HCT116 (cell line): ENCODE measurements around the gene EEF1A2. TPM values are rescaled to one million over a fixed set of nuclear protein-coding genes. Genes with fewer than 3 reads are reported as not detected.

Source experiments
- ATAC-seq: fragments of 200-7000 bp; cut with Tn5 transposase; 2 replicates; pipeline ENCODE4 v1.9.1; 2020; ENCODE audit warnings: mild to moderate bottlenecking, moderate library complexity
- BruUV-seq: library from RNA; stranded (reverse); fragments of 400-500 nt; replicated peaks from 2 replicates; lab custom pipeline; 2021; lab: Mats Ljungman, UMichigan
- CTCF ChIA-PET: fragments of 300-600 bp; sonication (Branson Sonifier 250); formaldehyde crosslinking; loops from one replicate; lab custom pipeline; 2021; ENCODE audit warnings: antibody characterized with exemption; lab: Charles Lee
- POLR2A ChIA-PET: fragments of 300-600, 350-600 bp; sonication (Branson Sonifier 250); formaldehyde crosslinking; loops from one replicate; lab custom pipeline; 2021; ENCODE audit warnings: antibody characterized with exemption; lab: Charles Lee
- RAD21 ChIA-PET, 2 experiments: fragments of 300-600 bp; sonication (Branson Sonifier 250); formaldehyde crosslinking; loops; one replicate each; lab custom pipeline; 2023; ENCODE audit warnings: low total read pairs in 2 of 2; ENCODE audit not compliant: uncharacterized antibody in 2 of 2, unreplicated experiment in 2 of 2, low non-redundant PET in 1 of 2; lab: Charles Lee
- DNase-seq: peaks from one replicate; pipeline ENCODE4 v3.0.0-alpha.2; 2010; ENCODE audit warnings: low read depth, low spot score
- H2AFZ ChIP-seq: fragments of 200-600 bp; shearing (Covaris generic), sonication (generic); 2 replicates; pipeline ENCODE4 v1.6.1; 2017; ENCODE audit warnings: low read depth, mixed run types, mixed read lengths, antibody characterized with exemption, low read length; ENCODE audit not compliant: poor library complexity, severe bottlenecking
- H3K27ac ChIP-seq: 2 replicates; pipeline ENCODE4 v1.5.1; 2012; ENCODE audit warnings: low read depth, low read length
- H3K27me3 ChIP-seq: fragments of 200-600 bp; sonication (generic); 2 replicates; pipeline ENCODE4 v1.6.1; 2016; ENCODE audit warnings: mixed run types, low read length, mixed read lengths; ENCODE audit not compliant: insufficient read depth
- H3K36me3 ChIP-seq, 2 experiments: fragments of 200-500 bp in 1 of 2; fragments of 200-600 bp in 1 of 2; sonication (Bioruptor generic) in 1 of 2; sonication (generic) in 1 of 2; 2 replicates each; pipeline versions ENCODE4 v1.5.1 to v1.6.1; 2014 to 2016; ENCODE audit warnings: low read length in 2 of 2, inconsistent platforms in 1 of 2, mixed read lengths in 1 of 2, mixed run types in 1 of 2; ENCODE audit not compliant: insufficient read depth in 2 of 2, control insufficient read depth in 1 of 2
- H3K4me1 ChIP-seq, 2 experiments: fragments of 200-600 bp in 1 of 2; sonication (generic) in 1 of 2; 2 replicates each; pipeline versions ENCODE4 v1.5.1 to v1.6.1; 2012 to 2017; ENCODE audit warnings: low read length in 2 of 2, inconsistent platforms in 1 of 2, mild to moderate bottlenecking in 1 of 2, mixed read lengths in 1 of 2, mixed run types in 1 of 2, moderate library complexity in 1 of 2; ENCODE audit not compliant: insufficient read depth in 2 of 2, control insufficient read depth in 1 of 2
- H3K4me2 ChIP-seq: fragments of 200-600 bp; sonication (generic); 2 replicates; pipeline ENCODE4 v1.6.1; 2017; ENCODE audit warnings: mixed run types, low read length, mixed read lengths
- H3K4me3 ChIP-seq, 2 experiments: fragments of 200-600 bp in 1 of 2; sonication (generic) in 1 of 2; replicated peaks in 1 of 2; 2 replicates each; pipeline ENCODE4 v1.5.1; 2011 to 2016; ENCODE audit warnings: low read length in 2 of 2, control low read depth in 1 of 2, low read depth in 1 of 2, mild to moderate bottlenecking in 1 of 2, mixed read lengths in 1 of 2, mixed run types in 1 of 2
- H3K79me2 ChIP-seq: fragments of 200-600 bp; sonication (generic); 2 replicates; pipeline ENCODE4 v1.6.1; 2017; ENCODE audit warnings: mild to moderate bottlenecking, mixed run types, low read length, moderate library complexity, mixed read lengths; ENCODE audit not compliant: insufficient read depth
- H3K9ac ChIP-seq: fragments of 200-600 bp; sonication (generic); 2 replicates; pipeline ENCODE4 v1.6.1; 2016; ENCODE audit warnings: low read length, mixed read lengths
- H3K9me2 ChIP-seq: fragments of 200-600 bp; sonication (generic), shearing (Covaris generic); 2 replicates; pipeline ENCODE4 v1.6.1; 2017; ENCODE audit warnings: mixed run types, mild to moderate bottlenecking, moderate library complexity; ENCODE audit not compliant: insufficient read depth
- H3K9me3 ChIP-seq, 2 experiments: fragments of 200-500 bp in 1 of 2; fragments of 200-600 bp in 1 of 2; sonication (Bioruptor generic) in 1 of 2; sonication (generic) in 1 of 2; 2 replicates each; pipeline ENCODE4 v1.6.1; 2014 to 2017; ENCODE audit warnings: low read length in 2 of 2, mixed read lengths in 2 of 2, inconsistent platforms in 1 of 2, low read depth in 1 of 2, mild to moderate bottlenecking in 1 of 2, mixed run types in 1 of 2, moderate library complexity in 1 of 2; ENCODE audit not compliant: control insufficient read depth in 1 of 2, insufficient read depth in 1 of 2
- H4K20me1 ChIP-seq: fragments of 200-600 bp; sonication (generic), shearing (Covaris generic); 2 replicates; pipeline ENCODE4 v1.6.1; 2017; ENCODE audit warnings: mixed run types, mild to moderate bottlenecking, moderate library complexity; ENCODE audit not compliant: insufficient read depth
- CEBPB ChIP-seq: IDR thresholded peaks from 2 replicates; pipeline ENCODE4 v1.6.1; 2012; ENCODE audit warnings: low read depth
- EGR1 ChIP-seq: IDR thresholded peaks from 2 replicates; pipeline ENCODE4 v1.6.1; 2012; ENCODE audit warnings: low read depth
- ELF1 ChIP-seq: IDR thresholded peaks from 2 replicates; pipeline ENCODE4 v1.6.1; 2012; ENCODE audit warnings: low read depth, borderline replicate concordance
- EZH2 ChIP-seq: fragments of 200-600 bp; sonication (generic); IDR thresholded peaks from 2 replicates; pipeline ENCODE4 v1.6.1; 2017; ENCODE audit warnings: antibody characterized with exemption, mixed run types
- JUND ChIP-seq: IDR thresholded peaks from 2 replicates; pipeline ENCODE4 v1.6.1; 2012
- POLR2AphosphoS5 ChIP-seq: IDR thresholded peaks from 2 replicates; pipeline ENCODE4 v1.6.1; 2011; ENCODE audit warnings: mild to moderate bottlenecking, low read depth, low read length, moderate library complexity
- RAD21 ChIP-seq: IDR thresholded peaks from 2 replicates; pipeline ENCODE4 v1.6.1; 2012; ENCODE audit warnings: low read depth, mild to moderate bottlenecking
- SIN3A ChIP-seq: IDR thresholded peaks from 2 replicates; pipeline ENCODE4 v1.6.1; 2012; ENCODE audit warnings: low read depth
- SP1 ChIP-seq: IDR thresholded peaks from 2 replicates; pipeline ENCODE4 v1.6.1; 2012; ENCODE audit warnings: low read depth
- TCF7L2 ChIP-seq: IDR thresholded peaks from 2 replicates; pipeline ENCODE4 v1.7.0; 2011; ENCODE audit warnings: borderline replicate concordance, inconsistent platforms; ENCODE audit not compliant: insufficient read depth, insufficient read length; ENCODE audit errors: extremely low read depth
- intact Hi-C: fragments of 100-400 bp; cut with micrococcal nuclease; formaldehyde crosslinking; loops from 2 replicates; pipeline ENCODE4 v1.10.0; 2022
- total RNA-seq: library from RNA; stranded (reverse); gene quantifications from one replicate; pipeline ENCODE4 v1.2.1, GENCODE V29; 2021; ENCODE audit not compliant: unreplicated experiment
- TF ChIP-seq, protein P1 (sequence below): IDR thresholded peaks from 2 replicates; pipeline ENCODE4 v1.6.1; 2012; ENCODE audit warnings: low read depth
- TF ChIP-seq, protein P2 (sequence below): IDR thresholded peaks from 2 replicates; pipeline ENCODE4 v1.6.1; 2012
- TF ChIP-seq, protein P3 (sequence below): IDR thresholded peaks from 2 replicates; pipeline ENCODE4 v1.6.1; 2011; ENCODE audit warnings: mild to moderate bottlenecking, low read length, moderate library complexity; ENCODE audit not compliant: insufficient replicate concordance; ENCODE audit errors: extremely low read depth

EEF1A2 gene
- total RNA-seq, 1 experiment from 2014 or later = 454 TPM

DNA sequence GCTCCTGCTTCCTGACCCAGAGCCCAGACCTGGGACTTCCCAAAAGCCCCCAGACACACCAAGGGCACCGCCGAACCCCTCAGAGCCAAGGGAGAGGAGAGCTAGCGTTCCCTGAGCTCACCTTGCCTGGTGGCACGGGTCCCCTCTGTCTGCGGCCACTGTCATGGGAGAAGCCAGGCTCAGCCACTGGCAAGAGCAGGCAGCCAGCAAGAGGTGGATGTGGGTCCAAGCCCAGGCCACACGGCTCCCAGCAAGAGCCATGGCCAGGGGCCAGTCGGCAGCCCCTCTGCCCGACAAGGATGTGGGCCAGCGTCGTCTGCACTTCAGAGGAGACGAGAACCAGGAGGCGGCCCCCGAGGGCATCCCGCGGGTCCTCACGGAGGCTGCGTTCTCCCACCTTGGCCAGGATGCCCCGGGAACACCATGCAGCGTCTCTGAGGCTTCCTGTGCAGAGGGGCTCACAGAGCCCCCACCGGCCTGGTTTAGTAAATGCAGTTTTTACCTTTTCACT lies 19.5 kb upstream of the EEF1A2 start (continued):
- TF ChIP-seq, protein P1, sequence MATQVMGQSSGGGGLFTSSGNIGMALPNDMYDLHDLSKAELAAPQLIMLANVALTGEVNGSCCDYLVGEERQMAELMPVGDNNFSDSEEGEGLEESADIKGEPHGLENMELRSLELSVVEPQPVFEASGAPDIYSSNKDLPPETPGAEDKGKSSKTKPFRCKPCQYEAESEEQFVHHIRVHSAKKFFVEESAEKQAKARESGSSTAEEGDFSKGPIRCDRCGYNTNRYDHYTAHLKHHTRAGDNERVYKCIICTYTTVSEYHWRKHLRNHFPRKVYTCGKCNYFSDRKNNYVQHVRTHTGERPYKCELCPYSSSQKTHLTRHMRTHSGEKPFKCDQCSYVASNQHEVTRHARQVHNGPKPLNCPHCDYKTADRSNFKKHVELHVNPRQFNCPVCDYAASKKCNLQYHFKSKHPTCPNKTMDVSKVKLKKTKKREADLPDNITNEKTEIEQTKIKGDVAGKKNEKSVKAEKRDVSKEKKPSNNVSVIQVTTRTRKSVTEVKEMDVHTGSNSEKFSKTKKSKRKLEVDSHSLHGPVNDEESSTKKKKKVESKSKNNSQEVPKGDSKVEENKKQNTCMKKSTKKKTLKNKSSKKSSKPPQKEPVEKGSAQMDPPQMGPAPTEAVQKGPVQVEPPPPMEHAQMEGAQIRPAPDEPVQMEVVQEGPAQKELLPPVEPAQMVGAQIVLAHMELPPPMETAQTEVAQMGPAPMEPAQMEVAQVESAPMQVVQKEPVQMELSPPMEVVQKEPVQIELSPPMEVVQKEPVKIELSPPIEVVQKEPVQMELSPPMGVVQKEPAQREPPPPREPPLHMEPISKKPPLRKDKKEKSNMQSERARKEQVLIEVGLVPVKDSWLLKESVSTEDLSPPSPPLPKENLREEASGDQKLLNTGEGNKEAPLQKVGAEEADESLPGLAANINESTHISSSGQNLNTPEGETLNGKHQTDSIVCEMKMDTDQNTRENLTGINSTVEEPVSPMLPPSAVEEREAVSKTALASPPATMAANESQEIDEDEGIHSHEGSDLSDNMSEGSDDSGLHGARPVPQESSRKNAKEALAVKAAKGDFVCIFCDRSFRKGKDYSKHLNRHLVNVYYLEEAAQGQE = no peak
- no peak for TF ChIP-seq POLR2AphosphoS5

DNA sequence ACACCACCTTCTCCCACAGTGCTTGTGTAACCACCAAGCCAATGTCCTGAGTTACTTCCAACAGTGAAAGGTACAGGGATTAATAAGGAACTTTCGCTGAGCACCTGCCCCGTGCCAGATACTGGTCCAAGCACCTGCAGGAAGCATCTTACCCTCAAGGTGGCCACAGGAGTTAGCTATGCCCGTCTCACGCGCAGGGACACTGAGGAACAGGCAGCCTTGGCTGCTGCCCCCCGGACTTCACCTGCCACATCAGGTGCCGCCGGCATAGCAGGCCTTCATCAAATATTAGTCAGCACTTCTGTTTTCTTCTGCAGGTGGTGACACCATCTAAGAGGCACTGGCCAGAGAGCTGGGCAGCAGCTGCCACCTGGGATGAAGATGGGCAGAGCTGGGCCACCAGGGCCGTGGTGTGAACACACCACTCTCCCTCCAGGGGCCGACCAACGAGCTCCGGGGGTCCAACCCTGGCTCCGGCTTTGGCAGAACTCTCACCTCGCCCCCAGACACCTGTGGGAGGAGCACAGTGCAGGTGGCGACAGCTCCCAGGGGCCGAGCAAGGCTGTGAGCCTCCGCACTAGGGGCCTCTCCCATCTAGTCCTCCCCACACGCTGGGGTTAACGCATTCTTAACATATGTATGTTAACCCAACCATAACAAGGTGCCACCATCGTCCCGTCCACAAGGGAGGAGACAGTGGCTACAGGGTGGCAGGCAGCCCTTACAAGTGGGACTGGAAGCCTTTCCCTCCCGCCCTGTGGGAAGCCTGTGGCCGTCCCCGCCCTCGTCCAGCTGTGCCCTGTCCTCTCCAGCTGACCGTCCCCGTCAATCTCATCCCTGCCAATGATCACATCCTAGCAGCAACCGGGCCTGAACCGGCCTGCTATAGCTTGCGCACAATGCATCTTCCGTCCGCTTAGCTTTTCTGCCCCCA lies 18.8 kb upstream of the EEF1A2 start:
- ATAC-seq (no peak), DNase-seq (no peak)
- peaks cover 5% of the 10 kb centered on the region; the same call in 1 of the 2 replicates for H3K27me3 ChIP-seq
- no peak overlapping the region for H3K27ac ChIP-seq
- no peaks in the 10 kb centered on the region; a peak in 1 of 4 replicates for H3K9me3 ChIP-seq
- no peak overlapping the region for H3K4me3 ChIP-seq
- peaks cover 5 to 24% of the 10 kb centered on the region in 2 experiments; a peak in 3 of 4 replicates for H3K4me1 ChIP-seq
- no peak overlapping the region for H3K4me2 ChIP-seq
- POLR2A ChIA-PET = no interaction called here
- no peak overlapping the region for H3K9ac ChIP-seq
- peaks cover 17% of the 10 kb centered on the region for H3K79me2 ChIP-seq
- BruUV-seq = no TSS peak
- H2AFZ ChIP-seq = no peak overlapping the region
- H4K20me1 ChIP-seq = no peaks in the 10 kb centered on the region
- H3K9me2 ChIP-seq = no peaks in the 10 kb centered on the region
- CTCF ChIA-PET = interaction anchor here (1.1 kb wide), 1 partner anchor 295 kb away, joined by 3 read pairs; no protein-coding TSS in a partner anchor
- intact Hi-C loops = no loop called here
- RAD21 ChIA-PET = no interaction called here
- peaks cover under 1 to 15% of the 10 kb centered on the region in 2 experiments; a peak in 3 of 4 replicates for H3K36me3 ChIP-seq
- TF ChIP-seq EGR1 = no peak
- TF ChIP-seq, protein P2, sequence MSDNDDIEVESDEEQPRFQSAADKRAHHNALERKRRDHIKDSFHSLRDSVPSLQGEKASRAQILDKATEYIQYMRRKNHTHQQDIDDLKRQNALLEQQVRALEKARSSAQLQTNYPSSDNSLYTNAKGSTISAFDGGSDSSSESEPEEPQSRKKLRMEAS = no peak
- no peak for TF ChIP-seq SIN3A
- no peak for TF ChIP-seq RAD21
- no peak for TF ChIP-seq SP1
- no peak for TF ChIP-seq JUND
- no peak for TF ChIP-seq TCF7L2
- no peak for TF ChIP-seq CEBPB
- TF ChIP-seq, protein P3, sequence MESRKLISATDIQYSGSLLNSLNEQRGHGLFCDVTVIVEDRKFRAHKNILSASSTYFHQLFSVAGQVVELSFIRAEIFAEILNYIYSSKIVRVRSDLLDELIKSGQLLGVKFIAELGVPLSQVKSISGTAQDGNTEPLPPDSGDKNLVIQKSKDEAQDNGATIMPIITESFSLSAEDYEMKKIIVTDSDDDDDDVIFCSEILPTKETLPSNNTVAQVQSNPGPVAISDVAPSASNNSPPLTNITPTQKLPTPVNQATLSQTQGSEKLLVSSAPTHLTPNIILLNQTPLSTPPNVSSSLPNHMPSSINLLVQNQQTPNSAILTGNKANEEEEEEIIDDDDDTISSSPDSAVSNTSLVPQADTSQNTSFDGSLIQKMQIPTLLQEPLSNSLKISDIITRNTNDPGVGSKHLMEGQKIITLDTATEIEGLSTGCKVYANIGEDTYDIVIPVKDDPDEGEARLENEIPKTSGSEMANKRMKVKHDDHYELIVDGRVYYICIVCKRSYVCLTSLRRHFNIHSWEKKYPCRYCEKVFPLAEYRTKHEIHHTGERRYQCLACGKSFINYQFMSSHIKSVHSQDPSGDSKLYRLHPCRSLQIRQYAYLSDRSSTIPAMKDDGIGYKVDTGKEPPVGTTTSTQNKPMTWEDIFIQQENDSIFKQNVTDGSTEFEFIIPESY = no peak
- TF ChIP-seq, protein P1 = no peak
- TF ChIP-seq ELF1 = no peak
- TF ChIP-seq EZH2 = no peak
- TF ChIP-seq POLR2AphosphoS5 = no peak
